ENCODE measurements around the gene MEIOB. TPM values are rescaled to one million over a fixed set of nuclear protein-coding genes. Genes with fewer than 3 reads are reported as not detected.

The MEIOB gene
- polyA plus RNA-seq, 1 donor (not counting 4 experiments of a cell fraction or from before 2014, with no cell fraction given): not detected

DNA sequence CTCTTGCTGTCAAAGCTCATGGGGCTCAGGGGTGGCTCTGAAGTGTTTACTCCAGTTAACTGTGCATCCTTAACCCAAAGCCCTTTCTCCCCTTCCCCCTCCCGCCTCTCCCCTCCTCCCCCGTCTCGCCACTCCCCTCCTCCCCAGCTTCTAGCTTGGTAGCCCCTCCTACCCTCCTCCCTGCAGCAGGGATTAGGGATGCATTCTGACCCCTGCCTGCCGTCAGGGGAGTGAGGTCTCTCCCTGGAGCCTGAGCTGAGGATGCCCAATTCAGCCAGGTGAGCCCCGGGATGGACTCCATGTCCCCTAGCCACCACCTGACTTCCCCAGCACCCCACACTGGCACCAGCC is 44.7 kb upstream of the MEIOB start:
- H3K27me3 ChIP-seq (ENCODE audit: control insufficient read depth, extremely low read depth, insufficient read depth, low read length): peaks cover 69% of the 10 kb centered on the region
- peaks cover 10% of the 10 kb centered on the region for H3K4me1 ChIP-seq (ENCODE audit: control insufficient read depth, extremely low read depth, insufficient read depth, low read length)
- H3K9ac ChIP-seq (ENCODE audit: control insufficient read depth, extremely low read depth, insufficient read depth, low read length): no peak overlapping the region
- no peaks in the 10 kb centered on the region for H3K9me1 ChIP-seq (ENCODE audit: control insufficient read depth, extremely low read depth, insufficient read depth, low read length)
- dilution Hi-C loops (cut with MboI; ENCODE audit: extremely low pct_ligation_motif_present, low sequenced_read_pairs): no loop called here
- H3K9me3 ChIP-seq (ENCODE audit: control insufficient read depth, low read depth, low read length): no peaks in the 10 kb centered on the region
- no peak overlapping the region for H3K27ac ChIP-seq (ENCODE audit: control insufficient read depth, insufficient read depth, low read length)
- no peak overlapping the region for H2AFZ ChIP-seq (ENCODE audit: control insufficient read depth, low read length)
- DNase-seq (ENCODE audit: low read depth, low spot score) (no peak), FAIRE-seq (no peak)
- no peak for TF ChIP-seq EZH2 (IDR thresholded peaks at IDR 0.05; ENCODE audit: low read length)
- TF ChIP-seq CTCF (optimal IDR thresholded peaks at IDR 0.05 in 1 of 3, IDR thresholded peaks at IDR 0.05 in 1 of 3, conservative IDR thresholded peaks at IDR 0.05 in 1 of 3; ENCODE audit: extremely low read depth in 1 of 3, insufficient read depth in 2 of 3, low read length in 3 of 3): no peak
- no peak overlapping the region for H3K4me2 ChIP-seq (ENCODE audit: control insufficient read depth, extremely low read depth, insufficient read depth, low read depth, low read length)
- H3K79me2 ChIP-seq (ENCODE audit: control insufficient read depth, insufficient read depth, low read length): no peaks in the 10 kb centered on the region
- H3K4me3 ChIP-seq (ENCODE audit: control insufficient read depth in 2 of 3, extremely low read depth in 1 of 3, insufficient read depth in 2 of 3, low read depth in 1 of 3, low read length in 3 of 3): no peak overlapping the region
- H3K36me3 ChIP-seq (ENCODE audit: control insufficient read depth in 2 of 2, extremely low read depth in 1 of 2, insufficient read depth in 2 of 2, low read length in 2 of 2): no peaks in the 10 kb centered on the region
- H4K20me1 ChIP-seq (ENCODE audit: control insufficient read depth, extremely low read depth, insufficient read depth, low read length): no peaks in the 10 kb centered on the region

DNA sequence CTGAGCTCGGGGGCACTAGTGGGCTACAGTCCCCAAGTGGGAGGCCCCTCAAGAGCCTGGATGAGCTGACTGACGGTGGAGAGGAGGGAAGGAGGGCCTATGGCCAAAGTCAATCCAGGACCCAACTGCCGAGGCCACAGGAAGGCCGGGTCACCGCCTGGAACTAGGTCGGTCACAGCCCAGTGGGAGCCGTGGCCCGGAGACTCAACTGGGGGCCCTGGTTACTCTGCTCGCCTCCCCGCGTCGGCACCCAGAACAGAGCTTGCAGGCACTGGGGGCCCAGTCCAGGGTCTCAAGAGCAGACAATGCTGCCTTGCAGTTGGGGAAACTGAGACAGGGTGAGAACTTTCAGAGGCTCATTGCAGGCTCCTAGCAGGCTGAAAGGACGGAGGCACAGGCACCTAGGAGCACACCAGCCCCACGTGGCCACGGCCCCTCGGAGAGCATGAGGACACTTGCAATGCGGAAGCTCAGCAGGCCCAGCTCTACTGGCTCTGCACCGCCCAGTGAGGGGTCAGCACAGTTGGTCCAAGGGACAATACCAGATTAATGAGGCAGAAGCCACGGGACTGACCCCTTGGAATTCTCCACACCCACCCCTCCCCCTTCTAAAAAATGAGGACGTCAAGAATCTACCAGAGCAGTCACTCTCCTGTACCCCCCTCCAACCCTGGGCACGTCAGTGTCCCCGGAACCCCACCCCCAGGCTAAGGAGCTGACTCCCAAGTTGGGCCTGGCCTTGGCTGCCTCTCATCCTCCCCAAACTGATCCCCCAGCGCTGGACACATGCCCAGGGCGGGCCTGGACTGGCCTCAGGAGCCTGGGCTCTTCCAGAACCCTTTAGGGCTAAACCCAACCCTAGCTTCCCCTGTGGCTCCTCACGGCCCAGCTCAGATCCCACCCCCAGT is 44.0 kb upstream of the MEIOB start:
- Histone ChIP-seq H3K9ac (ENCODE audit: control insufficient read depth, extremely low read depth, insufficient read depth, low read length) (no peak overlapping the region), H3K27me3 (ENCODE audit: control insufficient read depth, extremely low read depth, insufficient read depth, low read length) (peaks cover 66% of the 10 kb centered on the region), H3K4me1 (ENCODE audit: control insufficient read depth, extremely low read depth, insufficient read depth, low read length) (peaks cover 10% of the 10 kb centered on the region), H3K9me1 (ENCODE audit: control insufficient read depth, extremely low read depth, insufficient read depth, low read length) (no peaks in the 10 kb centered on the region), H3K36me3 (ENCODE audit: control insufficient read depth in 2 of 2, extremely low read depth in 1 of 2, insufficient read depth in 2 of 2, low read length in 2 of 2) (no peaks in the 10 kb centered on the region), H4K20me1 (ENCODE audit: control insufficient read depth, extremely low read depth, insufficient read depth, low read length) (no peaks in the 10 kb centered on the region), H3K27ac (ENCODE audit: control insufficient read depth, insufficient read depth, low read length) (no peak overlapping the region), H3K4me2 (ENCODE audit: control insufficient read depth, extremely low read depth, insufficient read depth, low read depth, low read length) (no peak overlapping the region), H3K79me2 (ENCODE audit: control insufficient read depth, insufficient read depth, low read length) (no peaks in the 10 kb centered on the region), H3K4me3 (ENCODE audit: control insufficient read depth in 2 of 3, extremely low read depth in 1 of 3, insufficient read depth in 2 of 3, low read depth in 1 of 3, low read length in 3 of 3) (no peak overlapping the region), H2AFZ (ENCODE audit: control insufficient read depth, low read length) (no peak overlapping the region), H3K9me3 (ENCODE audit: control insufficient read depth, low read depth, low read length) (no peaks in the 10 kb centered on the region)
- dilution Hi-C loops (cut with MboI; ENCODE audit: extremely low pct_ligation_motif_present, low sequenced_read_pairs): no loop called here
- TF ChIP-seq EZH2 (IDR thresholded peaks at IDR 0.05; ENCODE audit: low read length) (no peak), CTCF (optimal IDR thresholded peaks at IDR 0.05 in 1 of 3, IDR thresholded peaks at IDR 0.05 in 1 of 3, conservative IDR thresholded peaks at IDR 0.05 in 1 of 3; ENCODE audit: extremely low read depth in 1 of 3, insufficient read depth in 2 of 3, low read length in 3 of 3) (no peak)
- DNase-seq (ENCODE audit: low read depth, low spot score) (no peak), FAIRE-seq (no peak)

Measured in keratinocyte (primary cell).